K562 (cell line): Measurements from ENCODE around the gene AMMECR1. TPM values are rescaled to one million over a fixed set of nuclear protein-coding genes. Genes with fewer than 3 reads are reported as not detected.

Experiments
- ATAC-seq: fragments of 200-7000 bp; cut with Tn5 transposase; 3 replicates; pipeline ENCODE4 v1.9.1; 2020; ENCODE audit warnings: moderate library complexity
- BruUV-seq: library from RNA; stranded (reverse); fragments of 400-500 nt; replicated peaks from 2 replicates; lab custom pipeline; 2021; lab: Mats Ljungman, UMichigan
- CTCF ChIA-PET: fragments of 300-600 bp; formaldehyde crosslinking; extraction: SDS; loops from one replicate; lab custom pipeline; 2021; ENCODE audit warnings: low intra/inter-chr PET ratio; lab: Yijun Ruan, JAX
- POLR2A ChIA-PET: fragments of 300-600, 350-650 bp; sonication (Branson Sonifier 250); formaldehyde crosslinking; extraction: SDS; loops from one replicate; lab custom pipeline; 2021; ENCODE audit warnings: antibody characterized with exemption, inconsistent platforms; lab: Yijun Ruan, JAX
- DNase-seq, 4 experiments: peaks; one replicate each; pipeline versions ENCODE4 v3.0.0 to v3.0.0-alpha.2; 2011 to 2018; ENCODE audit warnings: low spot score in 3 of 4, mixed read lengths in 3 of 4; ENCODE audit errors: extremely low read depth in 1 of 4
- FAIRE-seq: peaks from 2 replicates; lab custom pipeline; 2011; peaks lifted over from hg19 to GRCh38; lab: Jason Lieb, UNC
- H2AFZ ChIP-seq: 2 replicates; pipeline ENCODE4 v1.6.0; 2011; ENCODE audit warnings: low read depth, low read length, control low read depth, inconsistent platforms
- H3K27ac ChIP-seq: fragments of 200-600 bp; 3 replicates; pipeline ENCODE4 v1.8.0; 2011; ENCODE audit warnings: low read depth, mild to moderate bottlenecking, control low read depth, inconsistent platforms, low read length, moderate library complexity, mixed read lengths; ENCODE audit errors: extremely low read depth
- H3K27me3 ChIP-seq, 2 experiments: fragments of 300-600 bp in 1 of 2; 2 replicates in 1 of 2; 3 replicates in 1 of 2; pipeline versions ENCODE4 v1.6.0 to v1.8.0; 2011; ENCODE audit warnings: inconsistent platforms in 2 of 2, low read length in 2 of 2, mild to moderate bottlenecking in 1 of 2, mixed read lengths in 1 of 2, moderate library complexity in 1 of 2; ENCODE audit not compliant: control insufficient read depth in 2 of 2, insufficient read depth in 2 of 2
- H3K36me3 ChIP-seq: fragments of 300-600 bp; 3 replicates; pipeline ENCODE4 v1.8.0; 2011; ENCODE audit warnings: mild to moderate bottlenecking, low read length, inconsistent platforms; ENCODE audit not compliant: control insufficient read depth, insufficient read depth
- H3K4me1 ChIP-seq, 2 experiments: fragments of 200-600 bp in 1 of 2; replicated peaks in 1 of 2; 2 replicates in 1 of 2; 3 replicates in 1 of 2; pipeline versions ENCODE4 v1.5.1 to v1.8.0; 2011; ENCODE audit warnings: inconsistent platforms in 2 of 2, low read length in 2 of 2, mild to moderate bottlenecking in 1 of 2, mixed read lengths in 1 of 2, moderate library complexity in 1 of 2; ENCODE audit not compliant: control insufficient read depth in 2 of 2, insufficient read depth in 2 of 2
- H3K4me2 ChIP-seq: 2 replicates; pipeline ENCODE4 v1.6.1; 2011; ENCODE audit warnings: low read length, control low read depth, inconsistent platforms, mixed read lengths; ENCODE audit not compliant: insufficient read depth
- H3K4me3 ChIP-seq: fragments of 200-600 bp; sonication (generic), shearing (Covaris generic); 2 replicates; pipeline ENCODE4 v1.5.1; 2016; ENCODE audit warnings: control low read depth, inconsistent platforms
- H3K79me2 ChIP-seq: fragments of 200-600 bp; 3 replicates; pipeline ENCODE4 v1.8.0; 2011; ENCODE audit warnings: low read length, inconsistent platforms; ENCODE audit not compliant: control insufficient read depth, insufficient read depth
- H3K9ac ChIP-seq, 2 experiments: 2 replicates each; pipeline versions ENCODE4 v1.6.0 to v1.6.1; 2011; ENCODE audit warnings: low read depth in 2 of 2, low read length in 2 of 2, control low read depth in 1 of 2, inconsistent platforms in 1 of 2, mild to moderate bottlenecking in 1 of 2, mixed read lengths in 1 of 2; ENCODE audit not compliant: insufficient read depth in 1 of 2
- H3K9me1 ChIP-seq: one replicate; pipeline ENCODE4 v1.6.0; 2011; ENCODE audit warnings: inconsistent platforms, mild to moderate bottlenecking, low read length, moderate library complexity; ENCODE audit not compliant: control insufficient read depth, insufficient read depth
- H3K9me3 ChIP-seq: replicated peaks from 2 replicates; pipeline ENCODE4 v1.5.1; 2011; ENCODE audit warnings: low read depth, low read length, inconsistent platforms; ENCODE audit not compliant: control insufficient read depth, insufficient read depth
- H4K20me1 ChIP-seq: replicated peaks from 2 replicates; pipeline ENCODE4 v1.6.1; 2011; ENCODE audit warnings: low read length, inconsistent platforms, mixed read lengths; ENCODE audit not compliant: control insufficient read depth, insufficient read depth
- JUND ChIP-seq, 2 experiments: IDR thresholded peaks; 2 replicates in 1 of 2; 3 replicates in 1 of 2; pipeline ENCODE4 v1.6.1; 2011; ENCODE audit warnings: borderline replicate concordance in 2 of 2, low read depth in 2 of 2, low read length in 2 of 2, improper control_type of control experiment in 1 of 2, missing biosample characterization in 1 of 2, missing genetic modification characterization in 1 of 2, missing genetic modification reagents in 1 of 2
- PHB ChIP-seq: fragments of 250-450 bp; sonication (Bioruptor Pico); IDR thresholded peaks from 2 replicates; pipeline ENCODE4 v1.5.0; 2021
- PKNOX1 ChIP-seq: fragments of 450-650 bp; IDR thresholded peaks from 2 replicates; pipeline ENCODE4 v1.6.1; 2016
- TBL1XR1 ChIP-seq, 2 experiments: IDR thresholded peaks; 2 replicates each; pipeline ENCODE4 v1.6.1; 2012; ENCODE audit warnings: improper control_type of control experiment in 2 of 2, low read length in 2 of 2, mild to moderate bottlenecking in 1 of 2
- ZC3H8 ChIP-seq: fragments of 450-650 bp; IDR thresholded peaks from 2 replicates; pipeline ENCODE4 v1.6.1; 2017
- WGBS: fragments of 100-300 bp; shearing (Covaris generic); methylation state at CpG from one replicate; pipeline ENCODE4 v1.1.6; 2016; ENCODE audit warnings: low coverage, mixed read lengths; ENCODE audit not compliant: insufficient coverage; ENCODE audit errors: missing lambda C conversion rate; 5-methylcytosine and 5-hydroxymethylcytosine counted together
- in situ Hi-C: fragments of 300-500 bp; cut with MboI; formaldehyde crosslinking; loops from 4 replicates; pipeline ENCODE4 v1.15.0; 2018; ENCODE audit warnings: inconsistent platforms, mixed read lengths
- intact Hi-C: fragments of 100-400 bp; cut with micrococcal nuclease; formaldehyde crosslinking; loops from 2 replicates; pipeline ENCODE4 v1.14.2; 2022
- polyA plus RNA-seq, 8 experiments: library from polyadenylated mRNA; depleted of rRNA in 4 of 8; stranded (reverse) in 5 of 8; unstranded in 3 of 8; fragments of >200 nt; fragmentation: Nextera tagmentation in 2 of 8; fragmentation: Illumina TruSeq in 1 of 8; extraction: Ambion mirVana in 2 of 8; extraction: Trizol in 1 of 8; gene quantifications; 2 replicates each; pipeline versions ENCODE4 v1.2.1 to v1.2.3, GENCODE V29; 2011 to 2014; ENCODE audit warnings: inconsistent platforms in 1 of 8, missing spikeins in 1 of 8
- total RNA-seq, 7 experiments: library from RNA; depleted of rRNA in 6 of 7; stranded (reverse); fragments of >200 nt in 6 of 7; fragmentation: Illumina TruSeq in 2 of 7; extraction: Trizol in 2 of 7; gene quantifications; 2 replicates each; pipeline versions ENCODE4 v1.2.1 to v1.2.3, GENCODE V29; 2011 to 2021; ENCODE audit warnings: low replicate concordance in 1 of 7
- TF ChIP-seq, protein P1 (sequence below), 2 experiments: fragments of 450-650 bp; conservative IDR thresholded peaks; 2 replicates each; pipeline ENCODE4 v1.6.1; 2017; ENCODE audit warnings: mild to moderate bottlenecking in 2 of 2, moderate library complexity in 2 of 2

The AMMECR1 gene
- total and polyA plus RNA-seq, 9 of the 15 experiments (the other 6 are each of a cell fraction or from before 2014, with no cell fraction given), result 13.9 to 36.7 (median 23.6) TPM

DNA sequence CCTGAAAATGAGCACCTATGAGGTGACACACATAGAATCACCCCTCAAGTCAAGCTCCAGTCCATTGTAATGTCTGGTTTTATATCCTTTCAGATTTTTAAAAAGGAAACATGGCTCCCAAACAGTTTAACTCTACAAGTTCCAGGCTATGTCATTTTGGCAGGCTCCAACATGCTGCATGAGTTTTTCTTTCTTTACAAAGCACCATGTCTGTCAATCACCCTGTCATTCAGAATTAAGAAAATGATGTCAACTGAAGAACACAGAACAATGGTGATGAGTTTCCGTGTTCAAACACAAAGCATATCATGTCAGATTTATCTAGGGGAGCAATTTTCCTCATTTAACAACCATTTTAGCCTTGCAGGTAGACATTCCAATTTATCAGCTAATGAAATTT, 106.5 kb downstream of the AMMECR1 start:
- Histone ChIP-seq H3K4me1 (peaks cover 0 to 2% of the 10 kb centered on the region in 2 experiments; a peak in 2 of 5 replicates), H3K9me3 (no peaks in the 10 kb centered on the region), H3K9me1 (no peaks in the 10 kb centered on the region), H3K79me2 (peaks cover 2% of the 10 kb centered on the region; the same call in 2 of the 3 replicates), H4K20me1 (no peaks in the 10 kb centered on the region), H2AFZ (no peak overlapping the region)
- ATAC-seq (no peak), DNase-seq (no peak)
- CTCF ChIA-PET, result no interaction called here
- 58% methylated on average over 1 of the region's 1 CpG for WGBS
- TF ChIP-seq TBL1XR1 (IDR thresholded peaks at IDR 0.05; ENCODE audit: low read length in 2 of 2), result no peak
- peak; percentile 50 for TF ChIP-seq PKNOX1
- TF ChIP-seq, all 486 proteins: peak for 1
- no peaks in the 10 kb centered on the region for H3K27me3 ChIP-seq
- in situ Hi-C loops (no loop called here), intact Hi-C loops (no loop called here)
- POLR2A ChIA-PET, result no interaction called here
- H3K4me3 ChIP-seq, result no peak overlapping the region
- no peak overlapping the region for H3K27ac ChIP-seq
- H3K9ac ChIP-seq, result no peak overlapping the region
- peak; percentile 11 for FAIRE-seq
- H3K4me2 ChIP-seq, result no peak overlapping the region
- BruUV-seq, result no TSS peak
- peaks cover 19% of the 10 kb centered on the region for H3K36me3 ChIP-seq

DNA sequence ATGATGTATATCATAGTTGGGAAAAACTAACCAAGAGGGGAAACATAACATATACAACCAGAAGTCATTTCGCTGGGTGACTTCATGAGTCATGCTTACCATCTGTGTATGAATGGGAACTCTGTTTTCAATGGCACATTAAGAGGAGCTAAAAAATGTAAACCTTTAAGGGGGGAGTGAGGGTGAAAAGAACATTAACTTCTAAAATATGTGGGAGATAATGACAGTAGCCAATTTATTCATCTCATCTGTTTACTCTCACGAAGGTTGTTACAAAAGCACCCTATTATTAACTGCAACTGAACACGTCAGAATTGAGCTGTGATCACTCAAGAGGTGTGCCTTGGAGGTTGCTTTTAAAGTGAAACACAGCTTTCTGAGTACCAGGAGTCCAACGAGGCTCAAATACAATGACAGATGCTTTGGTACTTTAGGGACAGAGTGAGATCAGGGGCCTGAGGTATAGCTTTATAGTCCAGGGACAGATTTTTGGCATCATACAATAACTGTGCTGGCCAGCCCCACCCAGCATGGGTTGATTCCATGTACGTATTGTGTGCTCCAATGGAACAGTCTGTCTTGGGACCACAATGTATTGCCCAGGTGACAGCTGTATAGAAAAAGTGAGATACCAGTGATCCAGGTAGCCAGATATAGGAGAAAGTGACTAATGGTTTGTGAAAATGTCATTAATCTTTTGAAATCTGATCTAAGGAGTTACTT, 107.3 kb downstream of the AMMECR1 start:
- FAIRE-seq (peak; percentile 6), DNase-seq (peak in 1 of 4 experiments; percentile 11), ATAC-seq (peak; percentile 49)
- intact Hi-C loops (no loop called here), in situ Hi-C loops (no loop called here)
- TF ChIP-seq, protein P1, sequence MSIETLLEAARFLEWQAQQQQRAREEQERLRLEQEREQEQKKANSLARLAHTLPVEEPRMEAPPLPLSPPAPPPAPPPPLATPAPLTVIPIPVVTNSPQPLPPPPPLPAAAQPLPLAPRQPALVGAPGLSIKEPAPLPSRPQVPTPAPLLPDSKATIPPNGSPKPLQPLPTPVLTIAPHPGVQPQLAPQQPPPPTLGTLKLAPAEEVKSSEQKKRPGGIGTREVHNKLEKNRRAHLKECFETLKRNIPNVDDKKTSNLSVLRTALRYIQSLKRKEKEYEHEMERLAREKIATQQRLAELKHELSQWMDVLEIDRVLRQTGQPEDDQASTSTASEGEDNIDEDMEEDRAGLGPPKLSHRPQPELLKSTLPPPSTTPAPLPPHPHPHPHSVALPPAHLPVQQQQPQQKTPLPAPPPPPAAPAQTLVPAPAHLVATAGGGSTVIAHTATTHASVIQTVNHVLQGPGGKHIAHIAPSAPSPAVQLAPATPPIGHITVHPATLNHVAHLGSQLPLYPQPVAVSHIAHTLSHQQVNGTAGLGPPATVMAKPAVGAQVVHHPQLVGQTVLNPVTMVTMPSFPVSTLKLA (conservative IDR thresholded peaks at IDR 0.05), result no peak
- no peak for TF ChIP-seq ZC3H8
- peak; percentile 14; the same call in 1 of the 2 replicates for TF ChIP-seq JUND (IDR thresholded peaks at IDR 0.05; ENCODE audit: borderline replicate concordance, low read depth, low read length)
- no peak for TF ChIP-seq JUND (tag; IDR thresholded peaks at IDR 0.05; ENCODE audit: borderline replicate concordance, low read depth, low read length)
- TF ChIP-seq PHB (CRISPR knock-in tag), result no peak
- H3K4me2 ChIP-seq, result no peak overlapping the region
- POLR2A ChIA-PET, result interaction anchor here (0.6 to 1.2 kb wide), 4 partner anchors 9 to 99 kb away, joined by 3 to 7 read pairs (median 4); no protein-coding TSS in a partner anchor
- no peak overlapping the region for H3K9ac ChIP-seq
- H2AFZ ChIP-seq, result no peak overlapping the region
- no peaks in the 10 kb centered on the region for H4K20me1 ChIP-seq
- peaks cover 11% of the 10 kb centered on the region for H3K36me3 ChIP-seq
- H3K79me2 ChIP-seq, result peaks cover 2% of the 10 kb centered on the region; the same call in 2 of the 3 replicates
- no peak overlapping the region for H3K4me3 ChIP-seq
- BruUV-seq, result no TSS peak
- H3K27me3 ChIP-seq, result no peaks in the 10 kb centered on the region
- WGBS, result 36% methylated on average over 5 of the region's 5 CpGs
- H3K4me1 ChIP-seq, result peaks cover 0 to 2% of the 10 kb centered on the region in 2 experiments; a peak in 2 of 5 replicates
- H3K27ac ChIP-seq, result no peak overlapping the region
- no peaks in the 10 kb centered on the region for H3K9me1 ChIP-seq
- no peaks in the 10 kb centered on the region for H3K9me3 ChIP-seq
- CTCF ChIA-PET, result no interaction called here
